ENCODE measurements around the gene PPP3CA.

DNA sequence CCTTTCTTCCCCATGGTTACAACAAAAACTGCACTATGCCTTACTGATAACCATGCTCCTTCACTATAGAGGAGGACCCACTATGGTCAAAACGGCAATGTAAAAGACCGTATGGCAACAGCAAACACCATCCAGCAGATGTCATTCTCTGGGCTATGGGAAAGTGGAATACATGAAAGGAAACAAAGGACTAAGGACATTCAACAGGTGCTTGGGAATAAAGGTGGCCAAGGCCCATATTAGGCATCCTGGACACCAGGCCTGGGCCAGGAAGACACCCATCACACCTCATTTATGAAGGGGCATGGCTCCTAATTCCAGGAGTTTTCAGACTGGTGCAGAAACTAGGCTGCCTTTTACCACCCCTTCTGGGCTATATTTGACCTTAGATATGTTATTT is 268.4 kb downstream of the PPP3CA start:
- TF ChIP-seq SIN3A (IDR thresholded peaks at IDR 0.05; ENCODE audit: borderline replicate concordance, insufficient read depth, low read depth, low read length): no peak
- no peak for TF ChIP-seq CTCF (IDR thresholded peaks at IDR 0.05)
